Measurements from ENCODE around the gene SLC1A3.
A peak's percentile ranks its signal among the peaks of the same experiment; 100 is the strongest.

SLC1A3 gene

DNA sequence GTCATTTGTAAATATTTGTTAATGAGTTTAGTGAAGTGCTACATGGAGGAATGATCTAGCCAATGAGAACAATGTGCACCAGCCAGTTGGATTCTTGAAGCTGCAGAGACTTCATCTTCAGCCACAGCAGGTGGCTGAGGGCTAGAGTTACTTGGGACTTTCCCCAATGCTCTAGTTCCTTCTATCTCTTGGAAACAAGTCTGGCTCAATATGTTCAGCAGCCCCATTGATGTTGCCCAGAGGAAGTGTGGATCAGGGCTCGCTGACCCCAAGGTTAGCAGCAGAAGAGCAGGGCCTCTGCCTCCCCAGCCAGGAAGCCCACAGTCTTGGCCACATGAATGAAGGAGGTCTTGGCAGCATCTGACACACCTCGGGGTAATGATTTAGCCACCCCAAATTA lies 117.5 kb downstream of the SLC1A3 start:
- TF ChIP-seq MYC (IDR thresholded peaks at IDR 0.05; ENCODE audit: low read depth, low read length) (no peak), CTCF (IDR thresholded peaks at IDR 0.05; ENCODE audit: low read depth, low read length) (no peak), POLR2A (IDR thresholded peaks at IDR 0.05; ENCODE audit: extremely low read depth, insufficient read length) (peak; percentile 28)
- TF ChIP-seq, protein P1, sequence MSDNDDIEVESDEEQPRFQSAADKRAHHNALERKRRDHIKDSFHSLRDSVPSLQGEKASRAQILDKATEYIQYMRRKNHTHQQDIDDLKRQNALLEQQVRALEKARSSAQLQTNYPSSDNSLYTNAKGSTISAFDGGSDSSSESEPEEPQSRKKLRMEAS (IDR thresholded peaks at IDR 0.05; ENCODE audit: low read depth, low read length) = 0 out of 2 replicates have a peak, but pooled peaks have one; percentile 18
- peak; percentile 73 for DNase-seq (ENCODE audit: low read depth)
- peak overlapping the region; percentile 65 for H3K4me3 ChIP-seq (ENCODE audit: low read depth, low read length)

DNA sequence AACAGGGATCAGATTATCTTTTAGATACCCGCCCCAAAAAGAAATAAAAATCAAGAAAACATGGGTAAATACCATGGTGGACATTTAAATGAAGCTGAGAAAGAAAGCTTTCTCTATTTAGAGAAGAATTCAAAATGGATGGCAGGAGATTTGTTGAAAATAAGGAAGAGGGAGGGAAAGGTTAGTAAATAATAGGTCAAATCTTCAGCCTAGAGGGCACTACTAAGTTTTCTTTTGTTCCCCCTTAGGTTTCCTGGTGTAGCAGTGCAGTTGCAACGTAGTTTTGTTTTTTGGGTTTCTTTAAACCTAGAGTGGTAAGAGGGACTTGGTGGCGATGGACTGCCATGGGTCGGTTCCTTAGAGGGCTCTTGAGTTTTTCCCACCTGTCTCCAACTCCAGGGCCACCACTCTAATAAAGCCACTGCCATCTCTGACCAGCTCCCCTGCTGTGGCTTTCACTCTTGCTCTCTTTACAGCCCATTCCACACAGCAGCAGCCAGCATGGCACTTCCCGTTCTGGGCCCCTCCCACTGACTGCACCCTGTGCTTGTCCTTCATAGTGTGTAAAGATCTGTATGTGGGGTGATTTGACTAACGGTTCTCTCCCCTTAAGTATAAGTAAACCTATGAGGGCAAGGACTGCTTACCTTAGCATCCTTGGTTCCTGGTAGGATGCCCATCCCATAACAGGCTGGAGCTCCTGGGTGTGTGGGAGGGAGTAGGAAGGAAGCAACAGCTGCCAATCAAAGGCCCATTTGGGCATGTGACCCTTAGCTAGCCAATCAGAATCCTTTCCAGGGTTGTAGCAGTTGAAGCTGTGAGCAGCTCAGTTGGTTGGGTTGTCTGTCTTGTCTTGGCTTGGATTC lies 118.3 kb downstream of the SLC1A3 start:
- TF ChIP-seq POLR2A (IDR thresholded peaks at IDR 0.05; ENCODE audit: extremely low read depth, insufficient read length) (peak; percentile 80), CTCF (IDR thresholded peaks at IDR 0.05; ENCODE audit: low read depth, low read length) (no peak), MYC (IDR thresholded peaks at IDR 0.05; ENCODE audit: low read depth, low read length) (no peak)
- TF ChIP-seq, protein P1 (IDR thresholded peaks at IDR 0.05; ENCODE audit: low read depth, low read length) = peak; percentile 97
- peak; percentile 94 for DNase-seq (ENCODE audit: low read depth)
- peak overlapping the region; percentile 65 for H3K4me3 ChIP-seq (ENCODE audit: low read depth, low read length)

DNA sequence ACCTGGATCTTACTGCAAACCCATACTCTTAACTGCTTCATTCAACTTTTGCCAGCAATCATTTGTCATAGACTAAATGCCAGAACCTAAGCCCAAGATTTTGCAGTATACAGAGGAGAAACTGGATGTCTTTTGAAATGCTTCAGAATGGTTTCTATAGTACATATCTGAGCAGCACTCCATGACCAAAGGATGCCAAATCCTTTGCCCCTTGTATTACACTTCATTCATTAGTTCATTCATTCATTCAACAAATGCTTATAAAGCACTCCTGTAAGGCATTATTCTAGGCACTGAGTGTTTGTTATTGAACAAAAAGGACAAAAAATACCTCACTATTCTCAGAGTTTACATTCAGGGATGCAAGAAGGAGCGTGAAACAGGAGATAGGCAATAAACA lies 119.9 kb downstream of the SLC1A3 start:
- DNase-seq (ENCODE audit: low read depth) = no peak
- no peak for TF ChIP-seq MYC (IDR thresholded peaks at IDR 0.05; ENCODE audit: low read depth, low read length)
- TF ChIP-seq CTCF (IDR thresholded peaks at IDR 0.05; ENCODE audit: low read depth, low read length) = no peak
- TF ChIP-seq POLR2A (IDR thresholded peaks at IDR 0.05; ENCODE audit: extremely low read depth, insufficient read length) = no peak
- TF ChIP-seq, protein P1 (IDR thresholded peaks at IDR 0.05; ENCODE audit: low read depth, low read length) = no peak
- H3K4me3 ChIP-seq (ENCODE audit: low read depth, low read length) = no peak overlapping the region

GRCh38 chr5:36726767-36727166 lies 120.4 kb downstream of the SLC1A3 start:
- no peak overlapping the region for H3K4me3 ChIP-seq (ENCODE audit: low read depth, low read length)
- DNase-seq (ENCODE audit: low read depth) = no peak
- TF ChIP-seq CTCF (IDR thresholded peaks at IDR 0.05; ENCODE audit: low read depth, low read length) = no peak
- TF ChIP-seq MYC (IDR thresholded peaks at IDR 0.05; ENCODE audit: low read depth, low read length) = no peak
- TF ChIP-seq, protein P1 (IDR thresholded peaks at IDR 0.05; ENCODE audit: low read depth, low read length) = no peak
- no peak for TF ChIP-seq POLR2A (IDR thresholded peaks at IDR 0.05; ENCODE audit: extremely low read depth, insufficient read length)

- TF ChIP-seq, protein P1 (IDR thresholded peaks at IDR 0.05; ENCODE audit: low read depth, low read length) = no peak
- TF ChIP-seq MYC (IDR thresholded peaks at IDR 0.05; ENCODE audit: low read depth, low read length) (no peak), POLR2A (IDR thresholded peaks at IDR 0.05; ENCODE audit: extremely low read depth, insufficient read length) (no peak), CTCF (IDR thresholded peaks at IDR 0.05; ENCODE audit: low read depth, low read length) (peak; percentile 59)
- DNase-seq (ENCODE audit: low read depth) = peak; percentile 80
- no peak overlapping the region for H3K4me3 ChIP-seq (ENCODE audit: low read depth, low read length)
Measured at GRCh38 chr5:36728697-36729543, 122.5 kb downstream of the SLC1A3 start.

Measured in NB4 (cell line).